HG02840 (cell line): ENCODE measurements around the gene GRK7.
"Not testable (repeated sequence)": the region's sequence is repeated elsewhere in the genome, so short reads cannot be mapped to it uniquely, and the experiment has no call there.

Source experiments
- ATAC-seq: cut with Tn5 transposase; IDR thresholded peaks from one replicate; pipeline ENCODE4 v1.9.1; 2021; ENCODE audit warnings: mild to moderate bottlenecking, moderate library complexity, moderate number of reproducible peaks; ENCODE audit not compliant: unreplicated experiment, low FRiP score

Gene GRK7

GRCh38 chr3:141793476-141794260 is 30.5 kb downstream of the GRK7 start:
- no peak for ATAC-seq

GRCh38 chr3:141795276-141795675 is 32.1 kb downstream of the GRK7 start:
- no peak for ATAC-seq

- ATAC-seq = no peak
These were observed 32.5 kb downstream of the GRK7 start for GRCh38 chr3:141795741-141796080.

GRCh38 chr3:141796081-141796888 is 33.1 kb downstream of the GRK7 start:
- peak; percentile 95 for ATAC-seq

- peak; percentile 16 for ATAC-seq
These were observed 33.9 kb downstream of the GRK7 start for GRCh38 chr3:141796889-141797781.

- no peak for ATAC-seq
These were observed 34.7 kb downstream of the GRK7 start for GRCh38 chr3:141797819-141798447.

GRCh38 chr3:141798448-141798845 is 35.2 kb downstream of the GRK7 start:
- ATAC-seq = no peak

GRCh38 chr3:141802316-141803077 is 39.3 kb downstream of the GRK7 start:
- ATAC-seq = no peak

- ATAC-seq = not testable (repeated sequence)
These were observed 40.3 kb downstream of the GRK7 start for GRCh38 chr3:141803538-141803937.

- ATAC-seq = no peak
These were observed 41.2 kb downstream of the GRK7 start for GRCh38 chr3:141804447-141804777.

- no peak for ATAC-seq
These were observed 41.8 kb downstream of the GRK7 start for GRCh38 chr3:141804778-141805639.

GRCh38 chr3:141807277-141808033 is 44.2 kb downstream of the GRK7 start:
- no peak for ATAC-seq

GRCh38 chr3:141808586-141808985 is 45.4 kb downstream of the GRK7 start:
- no peak for ATAC-seq

GRCh38 chr3:141810161-141810560 is 47.0 kb downstream of the GRK7 start:
- no peak for ATAC-seq

- no peak for ATAC-seq
These were observed 48.1 kb downstream of the GRK7 start for GRCh38 chr3:141811348-141811747.

GRCh38 chr3:141812084-141812483 is 48.9 kb downstream of the GRK7 start:
- ATAC-seq = no peak

- no peak for ATAC-seq
These were observed 49.4 kb downstream of the GRK7 start for GRCh38 chr3:141812586-141812985.
